ENCODE measurements around the gene XDH.

DNA sequence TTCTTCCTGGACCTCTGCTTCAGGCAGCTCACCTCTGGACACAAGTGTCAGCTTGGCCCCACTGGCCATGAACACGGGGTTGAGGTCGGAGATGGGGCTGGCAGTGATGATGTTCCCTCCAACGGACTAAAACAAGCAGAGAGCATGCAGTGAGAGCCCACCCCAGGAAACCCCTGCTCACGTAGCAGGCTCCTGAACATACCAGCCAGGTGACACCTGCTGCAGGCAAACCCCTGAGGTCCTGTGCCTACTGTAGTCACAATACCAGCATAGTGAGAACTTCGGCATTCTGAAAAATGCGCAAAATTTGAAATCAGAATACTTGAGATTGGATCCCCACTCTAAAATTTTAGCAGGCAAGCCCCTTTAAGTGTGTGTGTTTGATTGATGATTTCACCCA lies 32.9 kb downstream of the XDH start:
- TF ChIP-seq, protein P1, sequence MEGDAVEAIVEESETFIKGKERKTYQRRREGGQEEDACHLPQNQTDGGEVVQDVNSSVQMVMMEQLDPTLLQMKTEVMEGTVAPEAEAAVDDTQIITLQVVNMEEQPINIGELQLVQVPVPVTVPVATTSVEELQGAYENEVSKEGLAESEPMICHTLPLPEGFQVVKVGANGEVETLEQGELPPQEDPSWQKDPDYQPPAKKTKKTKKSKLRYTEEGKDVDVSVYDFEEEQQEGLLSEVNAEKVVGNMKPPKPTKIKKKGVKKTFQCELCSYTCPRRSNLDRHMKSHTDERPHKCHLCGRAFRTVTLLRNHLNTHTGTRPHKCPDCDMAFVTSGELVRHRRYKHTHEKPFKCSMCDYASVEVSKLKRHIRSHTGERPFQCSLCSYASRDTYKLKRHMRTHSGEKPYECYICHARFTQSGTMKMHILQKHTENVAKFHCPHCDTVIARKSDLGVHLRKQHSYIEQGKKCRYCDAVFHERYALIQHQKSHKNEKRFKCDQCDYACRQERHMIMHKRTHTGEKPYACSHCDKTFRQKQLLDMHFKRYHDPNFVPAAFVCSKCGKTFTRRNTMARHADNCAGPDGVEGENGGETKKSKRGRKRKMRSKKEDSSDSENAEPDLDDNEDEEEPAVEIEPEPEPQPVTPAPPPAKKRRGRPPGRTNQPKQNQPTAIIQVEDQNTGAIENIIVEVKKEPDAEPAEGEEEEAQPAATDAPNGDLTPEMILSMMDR (IDR thresholded peaks at IDR 0.05): no peak
- no peak for TF ChIP-seq POLR2A (IDR thresholded peaks at IDR 0.05)

Measured in esophagus squamous epithelium (tissue), 4 donors.